Neural cell (in vitro differentiated cells): ENCODE data around the gene SMS. TPM values are rescaled to one million over a fixed set of nuclear protein-coding genes. Genes with fewer than 3 reads are reported as not detected.

Source experiments
- H2AFZ ChIP-seq: fragments of 200-600, 300-800 bp; sonication (generic), shearing (Covaris generic); 2 replicates; pipeline ENCODE4 v1.6.0; 2014; ENCODE audit warnings: low read depth, mild to moderate bottlenecking, antibody characterized with exemption, low read length, moderate library complexity
- H3F3A ChIP-seq: fragments of 200-600 bp; shearing (Covaris generic); 2 replicates; pipeline ENCODE4 v1.6.1; 2016; ENCODE audit warnings: mild to moderate bottlenecking, moderate library complexity, mixed read lengths, antibody characterized with exemption, low read length; ENCODE audit not compliant: insufficient read depth, poor library complexity, severe bottlenecking
- H3K27ac ChIP-seq: fragments of 200-600, 300-800 bp; sonication (generic), shearing (Covaris generic); 2 replicates; pipeline ENCODE4 v1.5.1; 2014; ENCODE audit warnings: mild to moderate bottlenecking, low read length, moderate library complexity
- H3K27me3 ChIP-seq: fragments of 300-800, 200-600 bp; sonication (generic), shearing (Covaris generic); 2 replicates; pipeline ENCODE4 v1.6.0; 2014; ENCODE audit warnings: mild to moderate bottlenecking, low read depth, low read length, moderate library complexity; ENCODE audit not compliant: insufficient read depth
- H3K36me3 ChIP-seq: fragments of 300-800, 200-600 bp; sonication (generic), shearing (Covaris generic); 2 replicates; pipeline ENCODE4 v1.5.1; 2014; ENCODE audit warnings: mild to moderate bottlenecking, antibody characterized with exemption, low read length, moderate library complexity; ENCODE audit not compliant: insufficient read depth
- H3K4me2 ChIP-seq: fragments of 300-800, 200-600 bp; sonication (generic), shearing (Covaris generic); 2 replicates; pipeline ENCODE4 v1.6.0; 2014; ENCODE audit warnings: mild to moderate bottlenecking, low read length
- H3K4me3 ChIP-seq: fragments of 300-800, 200-600 bp; sonication (generic), shearing (Covaris generic); 2 replicates; pipeline ENCODE4 v1.5.1; 2014; ENCODE audit warnings: mild to moderate bottlenecking, low read length, moderate library complexity
- H3K79me2 ChIP-seq: fragments of 200-600 bp; shearing (Covaris generic); replicated peaks from 2 replicates; pipeline ENCODE4 v1.6.0; 2014; ENCODE audit warnings: mild to moderate bottlenecking, low read length, moderate library complexity; ENCODE audit not compliant: insufficient read depth
- H3K9ac ChIP-seq: fragments of 300-800, 200-600 bp; sonication (generic), shearing (Covaris generic); 2 replicates; pipeline ENCODE4 v1.6.1; 2016; ENCODE audit warnings: mild to moderate bottlenecking, low read length, mixed read lengths
- H3K9me2 ChIP-seq: fragments of 200-600 bp; shearing (Covaris generic); 2 replicates; pipeline ENCODE4 v1.6.1; 2016; ENCODE audit warnings: mild to moderate bottlenecking, low read length, mixed read lengths; ENCODE audit not compliant: insufficient read depth
- H3K9me3 ChIP-seq: fragments of 200-600, 300-800 bp; sonication (generic), shearing (Covaris generic); 2 replicates; pipeline ENCODE4 v1.6.1; 2016; ENCODE audit warnings: mild to moderate bottlenecking, mixed run types, low read length, moderate library complexity, mixed read lengths
- H4K20me1 ChIP-seq: fragments of 200-600 bp; shearing (Covaris generic); 2 replicates; pipeline ENCODE4 v1.6.1; 2016; ENCODE audit warnings: mild to moderate bottlenecking, mixed run types; ENCODE audit not compliant: insufficient read depth
- CTCF ChIP-seq: fragments of 450-650 bp; IDR thresholded peaks from 2 replicates; pipeline ENCODE4 v1.5.1; 2014; ENCODE audit warnings: antibody characterized with exemption, mild to moderate bottlenecking, moderate library complexity; ENCODE audit not compliant: poor library complexity, severe bottlenecking
- EP300 ChIP-seq: fragments of 450-650 bp; conservative IDR thresholded peaks from 2 replicates; pipeline ENCODE4 v1.6.1; 2014; ENCODE audit warnings: antibody characterized with exemption, mild to moderate bottlenecking, moderate library complexity; ENCODE audit not compliant: poor library complexity, severe bottlenecking
- EZH2 ChIP-seq: fragments of 200-600, 300-800 bp; shearing (Covaris generic), sonication (generic); IDR thresholded peaks from 2 replicates; pipeline ENCODE4 v1.6.1; 2014; ENCODE audit warnings: antibody characterized with exemption, low read length, borderline replicate concordance, mild to moderate bottlenecking; ENCODE audit not compliant: insufficient read depth, poor library complexity, severe bottlenecking
- MXI1 ChIP-seq: fragments of 450-650 bp; conservative IDR thresholded peaks from 2 replicates; pipeline ENCODE4 v1.6.1; 2014; ENCODE audit warnings: antibody characterized with exemption, mild to moderate bottlenecking; ENCODE audit not compliant: poor library complexity, severe bottlenecking
- POLR2AphosphoS5 ChIP-seq: IDR thresholded peaks from 2 replicates; pipeline ENCODE4 v1.6.1; 2012
- RAD21 ChIP-seq: fragments of 450-650 bp; conservative IDR thresholded peaks from 2 replicates; pipeline ENCODE4 v1.6.1; 2014; ENCODE audit warnings: antibody characterized with exemption, mild to moderate bottlenecking, moderate library complexity
- REST ChIP-seq: IDR thresholded peaks from 2 replicates; pipeline ENCODE4 v1.6.1; 2012; ENCODE audit warnings: borderline replicate concordance
- SMC3 ChIP-seq: fragments of 450-650 bp; conservative IDR thresholded peaks from 2 replicates; pipeline ENCODE4 v1.6.1; 2014; ENCODE audit warnings: antibody characterized with exemption, mild to moderate bottlenecking, moderate library complexity; ENCODE audit not compliant: poor library complexity
- TAF1 ChIP-seq: IDR thresholded peaks from 2 replicates; pipeline ENCODE4 v1.6.1; 2012; ENCODE audit warnings: low read depth
- polyA plus RNA-seq: library from polyadenylated mRNA; depleted of rRNA; stranded (reverse); fragments of >200 nt; gene quantifications from 2 replicates; pipeline ENCODE4 v1.2.3, GENCODE V29; 2014

SMS gene
- polyA plus RNA-seq, 1 donor from 2014 or later = 101 TPM

GRCh38 chrX:21986596-21986995 lies 46.1 kb downstream of the SMS start:
- no peaks in the 10 kb centered on the region for H4K20me1 ChIP-seq
- H3K27me3 ChIP-seq = no peaks in the 10 kb centered on the region
- no peaks in the 10 kb centered on the region for H3F3A ChIP-seq
- H3K4me2 ChIP-seq = no peak overlapping the region
- TF ChIP-seq MXI1 (no peak), CTCF (no peak), EZH2 (no peak), POLR2AphosphoS5 (no peak), RAD21 (no peak), TAF1 (no peak), SMC3 (no peak), EP300 (no peak), REST (no peak)
- no peak overlapping the region for H3K27ac ChIP-seq
- no peak overlapping the region for H3K9ac ChIP-seq
- no peaks in the 10 kb centered on the region for H3K36me3 ChIP-seq
- no peak overlapping the region for H2AFZ ChIP-seq
- no peak overlapping the region for H3K4me3 ChIP-seq
- no peaks in the 10 kb centered on the region for H3K9me2 ChIP-seq
- H3K9me3 ChIP-seq = no peaks in the 10 kb centered on the region
- H3K79me2 ChIP-seq = no peaks in the 10 kb centered on the region

- Histone ChIP-seq H4K20me1 (no peaks in the 10 kb centered on the region), H3K9ac (no peak overlapping the region), H3K4me2 (no peak overlapping the region), H3K4me3 (no peak overlapping the region), H3K27me3 (no peaks in the 10 kb centered on the region), H3K36me3 (no peaks in the 10 kb centered on the region), H3K27ac (no peak overlapping the region), H2AFZ (no peak overlapping the region), H3K9me2 (no peaks in the 10 kb centered on the region), H3K9me3 (no peaks in the 10 kb centered on the region), H3K79me2 (no peaks in the 10 kb centered on the region), H3F3A (no peaks in the 10 kb centered on the region)
- TF ChIP-seq TAF1 = no peak
Observed at GRCh38 chrX:21989384-21989783, 48.9 kb downstream of the SMS start.

- no peaks in the 10 kb centered on the region for H3F3A ChIP-seq
- no peaks in the 10 kb centered on the region for H3K79me2 ChIP-seq
- no peaks in the 10 kb centered on the region for H3K36me3 ChIP-seq
- H3K4me2 ChIP-seq = no peak overlapping the region
- no peak overlapping the region for H2AFZ ChIP-seq
- no peaks in the 10 kb centered on the region for H3K9me2 ChIP-seq
- H3K27me3 ChIP-seq = no peaks in the 10 kb centered on the region
- TF ChIP-seq EZH2 (no peak), TAF1 (no peak)
- no peaks in the 10 kb centered on the region for H3K9me3 ChIP-seq
- H3K4me3 ChIP-seq = no peak overlapping the region
- no peaks in the 10 kb centered on the region for H4K20me1 ChIP-seq
- H3K9ac ChIP-seq = no peak overlapping the region
- H3K27ac ChIP-seq = no peak overlapping the region
Observed at GRCh38 chrX:21990832-21991231, 50.3 kb downstream of the SMS start.
